GM08714 (cell line): ENCODE measurements around the gene FAM219A.
"Not testable (repeated sequence)": the region's sequence is repeated elsewhere in the genome, so short reads cannot be mapped to it uniquely, and the experiment has no call there.

Source experiments
- H3K4me3 ChIP-seq: fragments of 200-500 bp; sonication (Bioruptor generic); 2 replicates; pipeline ENCODE4 v1.5.1; 2014; ENCODE audit warnings: mild to moderate bottlenecking, low read length, inconsistent platforms
- ZNF274 ChIP-seq: IDR thresholded peaks from 2 replicates; pipeline ENCODE4 v1.6.1; 2012; ENCODE audit warnings: mild to moderate bottlenecking, low read depth, low read length

The FAM219A gene

GRCh38 chr9:34493972-34494535 lies 35.7 kb upstream of the FAM219A start:
- no peak overlapping the region for H3K4me3 ChIP-seq
- no peak for TF ChIP-seq ZNF274

GRCh38 chr9:34492051-34492450 lies 33.7 kb upstream of the FAM219A start:
- H3K4me3 ChIP-seq: no peak overlapping the region
- no peak for TF ChIP-seq ZNF274

- no peak for TF ChIP-seq ZNF274
- no peak overlapping the region for H3K4me3 ChIP-seq
Observed at GRCh38 chr9:34491596-34491995, 33.2 kb upstream of the FAM219A start.

- TF ChIP-seq ZNF274: no peak
- H3K4me3 ChIP-seq: no peak overlapping the region
Observed at GRCh38 chr9:34490760-34491159, 32.4 kb upstream of the FAM219A start.

GRCh38 chr9:34490360-34490759 lies 32.0 kb upstream of the FAM219A start:
- no peak overlapping the region for H3K4me3 ChIP-seq
- TF ChIP-seq ZNF274: no peak

GRCh38 chr9:34486572-34486971 lies 28.2 kb upstream of the FAM219A start:
- TF ChIP-seq ZNF274: no peak

GRCh38 chr9:34485822-34486221 lies 27.5 kb upstream of the FAM219A start:
- no peak overlapping the region for H3K4me3 ChIP-seq
- no peak for TF ChIP-seq ZNF274

More at GRCh38 chr9:34486572-34486971, 28.2 kb upstream of the FAM219A start:
- H3K4me3 ChIP-seq: no peak overlapping the region

- no peak overlapping the region for H3K4me3 ChIP-seq
- TF ChIP-seq ZNF274: no peak
Observed at GRCh38 chr9:34484678-34485077, 26.3 kb upstream of the FAM219A start.

- H3K4me3 ChIP-seq: not testable (repeated sequence)
Observed at GRCh38 chr9:34482746-34483145, 24.4 kb upstream of the FAM219A start.

GRCh38 chr9:34481620-34482019 lies 23.2 kb upstream of the FAM219A start:
- H3K4me3 ChIP-seq: not testable (repeated sequence)

- H3K4me3 ChIP-seq: no peak overlapping the region
- no peak for TF ChIP-seq ZNF274
Observed at GRCh38 chr9:34479431-34479866, 21.1 kb upstream of the FAM219A start.

- TF ChIP-seq ZNF274: no peak
- H3K4me3 ChIP-seq: no peak overlapping the region
Observed at GRCh38 chr9:34477541-34477940, 19.2 kb upstream of the FAM219A start.

GRCh38 chr9:34475097-34475496 lies 16.7 kb upstream of the FAM219A start:
- H3K4me3 ChIP-seq: no peak overlapping the region
- no peak for TF ChIP-seq ZNF274

- H3K4me3 ChIP-seq: no peak overlapping the region
- no peak for TF ChIP-seq ZNF274
Observed at GRCh38 chr9:34465468-34465867, 7.1 kb upstream of the FAM219A start.

- TF ChIP-seq ZNF274: no peak
- no peak overlapping the region for H3K4me3 ChIP-seq
Observed at GRCh38 chr9:34464571-34464970, 6.2 kb upstream of the FAM219A start.

GRCh38 chr9:34463901-34464232 lies 5.5 kb upstream of the FAM219A start:
- TF ChIP-seq ZNF274: no peak
- H3K4me3 ChIP-seq: no peak overlapping the region
